Measurements from ENCODE around the gene DCDC2C.

DNA sequence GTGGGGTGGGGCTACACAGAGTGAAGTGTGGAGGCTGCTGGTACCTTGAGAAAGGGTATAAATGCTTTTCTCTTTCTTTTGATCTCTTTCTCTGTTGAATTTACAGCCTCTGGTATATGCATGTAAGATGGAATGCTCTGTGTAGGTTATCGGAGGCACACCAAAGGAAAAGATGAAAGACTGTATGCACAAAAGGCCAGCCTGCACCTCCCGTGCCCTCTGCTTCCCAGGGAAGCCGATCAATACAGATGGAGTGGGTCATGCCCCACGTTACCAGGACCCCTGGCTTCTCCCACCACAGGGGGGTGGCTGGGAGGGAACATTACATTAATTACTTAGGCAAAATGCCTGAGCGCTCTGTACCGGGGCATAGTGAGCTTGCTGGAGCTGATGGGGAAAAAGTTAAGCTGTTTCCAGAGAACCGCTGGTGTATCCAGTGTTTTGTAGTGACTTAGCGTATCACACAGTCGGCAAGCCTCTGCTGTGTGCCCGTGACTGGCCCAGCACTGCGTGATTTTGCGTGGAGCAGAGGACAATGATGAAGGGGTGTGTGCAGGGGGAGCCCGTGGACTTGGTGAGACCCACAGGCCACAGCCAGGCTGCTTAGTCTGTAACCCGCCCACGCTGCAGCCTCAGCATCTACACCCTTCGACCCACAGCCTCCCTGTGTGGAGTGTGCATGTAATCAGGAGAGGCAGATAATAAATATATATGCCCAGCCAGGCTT lies 37.3 kb upstream of the DCDC2C start:
- TF ChIP-seq, protein P1, sequence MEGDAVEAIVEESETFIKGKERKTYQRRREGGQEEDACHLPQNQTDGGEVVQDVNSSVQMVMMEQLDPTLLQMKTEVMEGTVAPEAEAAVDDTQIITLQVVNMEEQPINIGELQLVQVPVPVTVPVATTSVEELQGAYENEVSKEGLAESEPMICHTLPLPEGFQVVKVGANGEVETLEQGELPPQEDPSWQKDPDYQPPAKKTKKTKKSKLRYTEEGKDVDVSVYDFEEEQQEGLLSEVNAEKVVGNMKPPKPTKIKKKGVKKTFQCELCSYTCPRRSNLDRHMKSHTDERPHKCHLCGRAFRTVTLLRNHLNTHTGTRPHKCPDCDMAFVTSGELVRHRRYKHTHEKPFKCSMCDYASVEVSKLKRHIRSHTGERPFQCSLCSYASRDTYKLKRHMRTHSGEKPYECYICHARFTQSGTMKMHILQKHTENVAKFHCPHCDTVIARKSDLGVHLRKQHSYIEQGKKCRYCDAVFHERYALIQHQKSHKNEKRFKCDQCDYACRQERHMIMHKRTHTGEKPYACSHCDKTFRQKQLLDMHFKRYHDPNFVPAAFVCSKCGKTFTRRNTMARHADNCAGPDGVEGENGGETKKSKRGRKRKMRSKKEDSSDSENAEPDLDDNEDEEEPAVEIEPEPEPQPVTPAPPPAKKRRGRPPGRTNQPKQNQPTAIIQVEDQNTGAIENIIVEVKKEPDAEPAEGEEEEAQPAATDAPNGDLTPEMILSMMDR (IDR thresholded peaks at IDR 0.05), result no peak
- no peak for TF ChIP-seq EZH2phosphoT487 (IDR thresholded peaks at IDR 0.05)
- TF ChIP-seq EZH2 (IDR thresholded peaks at IDR 0.05), result no peak

Data from neural progenitor cell (in vitro differentiated cells).